C4-2B (cell line): ENCODE measurements around the gene CCT3.

Experiments used
- ZFX ChIP-seq: fragments of 450-650 bp; IDR thresholded peaks from 2 replicates; pipeline ENCODE4 v1.6.1; 2017
- TF ChIP-seq, protein P1 (sequence below): fragments of 450-650 bp; conservative IDR thresholded peaks from 2 replicates; pipeline ENCODE4 v1.5.1; 2017; ENCODE audit warnings: mild to moderate bottlenecking

DNA sequence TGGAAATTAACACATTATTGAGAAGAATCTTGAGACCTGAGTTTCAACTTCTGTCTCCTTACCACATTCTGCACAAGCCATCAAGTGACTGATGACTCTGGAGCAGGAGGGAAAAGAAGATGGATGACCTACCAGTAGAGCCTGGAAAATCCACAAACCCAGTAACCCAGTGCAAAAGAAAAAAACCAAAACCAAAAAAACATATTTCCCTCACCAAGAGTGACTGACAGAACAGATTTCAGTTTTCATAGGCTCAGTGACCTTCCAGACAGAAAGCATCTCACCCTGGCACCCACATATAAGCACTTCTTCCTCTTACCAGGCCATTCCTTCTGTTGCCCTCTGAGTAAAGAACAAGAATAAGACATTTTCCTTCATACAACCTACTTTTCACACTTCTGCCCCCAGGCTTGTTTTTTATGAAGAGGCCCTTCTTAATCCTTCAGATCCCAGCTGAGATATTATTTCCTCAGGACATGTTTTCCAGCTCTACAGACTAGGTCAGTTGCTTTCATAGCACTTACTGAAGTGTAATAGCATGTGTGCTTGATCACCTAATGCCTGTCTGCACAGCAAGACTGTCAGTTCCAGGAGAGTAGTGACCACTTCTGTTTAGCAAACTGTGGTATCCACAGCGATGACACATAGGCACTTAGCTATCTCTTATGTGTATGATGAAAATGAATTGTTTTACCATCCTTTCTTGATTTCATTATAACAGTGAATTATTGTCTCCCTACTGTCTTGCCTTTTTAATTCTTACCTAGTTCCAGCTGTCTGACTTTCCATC lies 4.3 kb upstream of the CCT3 start:
- TF ChIP-seq, protein P1, sequence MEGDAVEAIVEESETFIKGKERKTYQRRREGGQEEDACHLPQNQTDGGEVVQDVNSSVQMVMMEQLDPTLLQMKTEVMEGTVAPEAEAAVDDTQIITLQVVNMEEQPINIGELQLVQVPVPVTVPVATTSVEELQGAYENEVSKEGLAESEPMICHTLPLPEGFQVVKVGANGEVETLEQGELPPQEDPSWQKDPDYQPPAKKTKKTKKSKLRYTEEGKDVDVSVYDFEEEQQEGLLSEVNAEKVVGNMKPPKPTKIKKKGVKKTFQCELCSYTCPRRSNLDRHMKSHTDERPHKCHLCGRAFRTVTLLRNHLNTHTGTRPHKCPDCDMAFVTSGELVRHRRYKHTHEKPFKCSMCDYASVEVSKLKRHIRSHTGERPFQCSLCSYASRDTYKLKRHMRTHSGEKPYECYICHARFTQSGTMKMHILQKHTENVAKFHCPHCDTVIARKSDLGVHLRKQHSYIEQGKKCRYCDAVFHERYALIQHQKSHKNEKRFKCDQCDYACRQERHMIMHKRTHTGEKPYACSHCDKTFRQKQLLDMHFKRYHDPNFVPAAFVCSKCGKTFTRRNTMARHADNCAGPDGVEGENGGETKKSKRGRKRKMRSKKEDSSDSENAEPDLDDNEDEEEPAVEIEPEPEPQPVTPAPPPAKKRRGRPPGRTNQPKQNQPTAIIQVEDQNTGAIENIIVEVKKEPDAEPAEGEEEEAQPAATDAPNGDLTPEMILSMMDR: no peak
- TF ChIP-seq ZFX: no peak
